WERI-Rb-1 (cell line): ENCODE measurements around the gene TNIK.
A peak's percentile ranks its signal among the peaks of the same experiment; 100 is the strongest.

ENCODE experiments used
- DNase-seq: peaks from one replicate; pipeline ENCODE4 v3.0.0-alpha.2; 2020
- H3K27ac ChIP-seq: fragments of 250-450 bp; sonication (Bioruptor Pico); 2 replicates; pipeline ENCODE4 v1.5.1; 2020; ENCODE audit warnings: mild to moderate bottlenecking, moderate library complexity
- H3K27me3 ChIP-seq: fragments of 250-450 bp; sonication (Bioruptor Pico); 2 replicates; pipeline ENCODE4 v1.5.1; 2021; ENCODE audit warnings: mild to moderate bottlenecking, low read depth, moderate library complexity; ENCODE audit not compliant: insufficient read depth, severe bottlenecking
- H3K36me3 ChIP-seq: fragments of 250-450 bp; sonication (Bioruptor Pico); 2 replicates; pipeline ENCODE4 v1.5.1; 2020; ENCODE audit warnings: mild to moderate bottlenecking, moderate library complexity
- H3K4me3 ChIP-seq: 2 replicates; pipeline ENCODE4 v1.5.1; 2011; ENCODE audit warnings: low read depth, mild to moderate bottlenecking, control low read depth, low read length
- H3K9me3 ChIP-seq: fragments of 250-450 bp; sonication (Bioruptor Pico); 2 replicates; pipeline ENCODE4 v1.5.1; 2021; ENCODE audit warnings: mild to moderate bottlenecking, moderate library complexity; ENCODE audit not compliant: severe bottlenecking
- TF ChIP-seq, protein P1 (sequence below): IDR thresholded peaks from 2 replicates; pipeline ENCODE4 v1.5.1; 2011; ENCODE audit warnings: low read depth, mild to moderate bottlenecking, control low read depth, inconsistent platforms, low read length

TNIK gene

DNA sequence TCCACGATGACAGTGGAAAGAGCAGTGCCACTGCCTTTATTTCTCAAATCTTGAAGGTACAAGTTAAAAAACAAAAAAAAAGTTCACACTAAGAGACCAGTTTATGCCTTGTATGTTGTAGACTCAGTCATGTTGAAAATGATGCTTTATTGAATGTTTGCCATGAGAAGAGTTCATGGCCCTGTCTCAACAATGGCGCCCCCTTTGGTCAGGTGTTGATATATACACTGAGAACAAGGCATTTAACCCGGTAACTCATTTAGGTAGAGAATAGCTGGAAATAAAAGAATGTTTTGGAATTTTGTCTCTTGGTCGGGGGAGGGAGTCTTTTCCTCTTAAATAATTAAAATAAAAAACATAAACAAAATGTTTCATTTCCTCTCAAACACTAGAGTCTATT lies 288.1 kb downstream of the TNIK start:
- no peaks in the 10 kb centered on the region for H3K27me3 ChIP-seq
- no peak overlapping the region for H3K27ac ChIP-seq
- H3K9me3 ChIP-seq, result no peaks in the 10 kb centered on the region
- DNase-seq, result no peak
- no peaks in the 10 kb centered on the region for H3K36me3 ChIP-seq
- TF ChIP-seq, protein P1, sequence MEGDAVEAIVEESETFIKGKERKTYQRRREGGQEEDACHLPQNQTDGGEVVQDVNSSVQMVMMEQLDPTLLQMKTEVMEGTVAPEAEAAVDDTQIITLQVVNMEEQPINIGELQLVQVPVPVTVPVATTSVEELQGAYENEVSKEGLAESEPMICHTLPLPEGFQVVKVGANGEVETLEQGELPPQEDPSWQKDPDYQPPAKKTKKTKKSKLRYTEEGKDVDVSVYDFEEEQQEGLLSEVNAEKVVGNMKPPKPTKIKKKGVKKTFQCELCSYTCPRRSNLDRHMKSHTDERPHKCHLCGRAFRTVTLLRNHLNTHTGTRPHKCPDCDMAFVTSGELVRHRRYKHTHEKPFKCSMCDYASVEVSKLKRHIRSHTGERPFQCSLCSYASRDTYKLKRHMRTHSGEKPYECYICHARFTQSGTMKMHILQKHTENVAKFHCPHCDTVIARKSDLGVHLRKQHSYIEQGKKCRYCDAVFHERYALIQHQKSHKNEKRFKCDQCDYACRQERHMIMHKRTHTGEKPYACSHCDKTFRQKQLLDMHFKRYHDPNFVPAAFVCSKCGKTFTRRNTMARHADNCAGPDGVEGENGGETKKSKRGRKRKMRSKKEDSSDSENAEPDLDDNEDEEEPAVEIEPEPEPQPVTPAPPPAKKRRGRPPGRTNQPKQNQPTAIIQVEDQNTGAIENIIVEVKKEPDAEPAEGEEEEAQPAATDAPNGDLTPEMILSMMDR, result peak; percentile 35
- no peak overlapping the region for H3K4me3 ChIP-seq

DNA sequence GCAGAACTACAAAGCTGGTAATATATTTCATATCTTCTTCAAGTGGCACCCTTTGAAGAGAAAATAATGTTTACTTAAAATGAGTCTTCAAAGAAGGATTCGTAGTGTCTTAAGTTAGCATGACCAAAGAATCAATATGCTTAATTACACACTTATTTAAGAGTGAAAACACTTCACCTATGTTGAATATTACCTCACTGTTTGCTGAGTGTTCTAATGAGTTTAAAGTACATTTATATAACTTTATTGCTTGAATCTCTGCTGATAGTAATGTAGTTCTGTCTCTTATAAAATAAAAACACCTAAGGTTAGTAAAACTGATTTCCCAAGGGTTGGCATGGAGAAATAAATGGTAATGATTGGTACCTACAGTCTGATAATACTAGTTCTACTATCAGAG lies 290.3 kb downstream of the TNIK start:
- Histone ChIP-seq H3K27ac (no peak overlapping the region), H3K4me3 (no peak overlapping the region), H3K36me3 (no peaks in the 10 kb centered on the region), H3K27me3 (no peaks in the 10 kb centered on the region), H3K9me3 (no peaks in the 10 kb centered on the region)
- TF ChIP-seq, protein P1, result no peak
- DNase-seq, result no peak

DNA sequence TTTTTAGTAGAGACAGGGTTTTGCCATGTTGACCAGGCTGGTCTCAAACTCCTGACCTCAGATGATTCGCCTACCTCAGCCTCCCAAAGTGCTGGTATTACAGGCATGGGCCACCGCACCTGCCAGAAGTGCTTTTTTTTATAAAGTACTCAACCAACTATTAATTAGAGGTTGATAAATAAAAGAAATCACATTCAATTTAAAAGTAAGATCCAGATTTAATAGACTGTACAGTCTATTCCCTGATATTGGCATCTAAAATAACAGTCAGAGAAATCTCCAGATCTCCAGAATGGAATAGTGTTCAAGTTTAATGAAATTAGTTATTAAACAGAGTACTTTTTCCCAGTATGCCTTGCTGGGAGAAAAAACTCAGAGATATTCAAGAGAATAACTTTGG lies 290.8 kb downstream of the TNIK start:
- no peak for DNase-seq
- Histone ChIP-seq H3K4me3 (no peak overlapping the region), H3K9me3 (no peaks in the 10 kb centered on the region), H3K36me3 (no peaks in the 10 kb centered on the region), H3K27ac (no peak overlapping the region), H3K27me3 (no peaks in the 10 kb centered on the region)
- TF ChIP-seq, protein P1, result no peak

DNA sequence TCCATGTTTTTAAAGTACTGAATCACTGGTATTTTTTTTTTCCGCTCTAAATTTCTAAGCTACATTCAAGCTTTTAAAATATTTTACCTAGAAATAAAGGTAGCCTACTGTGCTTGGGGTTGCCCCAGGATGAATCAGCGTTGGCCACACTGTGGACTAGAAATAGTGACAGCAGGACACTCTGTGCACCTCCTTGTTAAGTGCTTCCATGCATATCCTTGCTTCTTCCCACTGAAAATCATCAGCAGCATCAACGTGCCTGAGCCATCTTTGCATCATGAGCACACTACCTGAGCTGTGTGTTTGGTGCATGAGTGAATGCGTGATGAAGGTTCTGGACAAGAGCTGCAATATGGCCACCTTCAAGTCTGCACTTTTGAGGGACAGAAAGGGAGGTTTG lies 291.7 kb downstream of the TNIK start:
- TF ChIP-seq, protein P1, result no peak
- H3K4me3 ChIP-seq, result no peak overlapping the region
- no peak overlapping the region for H3K27ac ChIP-seq
- H3K36me3 ChIP-seq, result no peaks in the 10 kb centered on the region
- no peaks in the 10 kb centered on the region for H3K9me3 ChIP-seq
- no peaks in the 10 kb centered on the region for H3K27me3 ChIP-seq
- no peak for DNase-seq

DNA sequence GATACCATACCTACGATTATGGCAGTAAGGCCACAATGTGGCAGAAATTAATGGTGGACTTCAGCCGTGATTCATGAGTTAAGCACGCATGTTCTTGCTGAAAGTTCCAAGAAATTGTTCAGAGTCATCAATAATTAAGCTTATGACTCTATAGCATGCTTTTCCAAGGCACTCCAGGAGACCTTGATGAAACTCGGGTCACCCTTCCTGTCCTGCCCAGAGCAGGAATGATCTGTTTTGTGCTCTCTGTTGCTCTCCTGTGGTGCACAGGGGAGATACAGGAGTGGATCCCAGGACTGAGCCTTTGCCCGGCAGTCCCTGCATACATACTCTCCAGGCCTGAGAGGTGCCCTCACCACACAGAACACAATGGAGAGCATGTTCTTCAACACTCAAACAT lies 292.1 kb downstream of the TNIK start:
- TF ChIP-seq, protein P1, result peak; percentile 79
- H3K27me3 ChIP-seq, result no peaks in the 10 kb centered on the region
- no peaks in the 10 kb centered on the region for H3K36me3 ChIP-seq
- peaks cover 3% of the 10 kb centered on the region for H3K9me3 ChIP-seq
- no peak overlapping the region for H3K4me3 ChIP-seq
- peak; percentile 59 for DNase-seq
- H3K27ac ChIP-seq, result no peak overlapping the region

DNA sequence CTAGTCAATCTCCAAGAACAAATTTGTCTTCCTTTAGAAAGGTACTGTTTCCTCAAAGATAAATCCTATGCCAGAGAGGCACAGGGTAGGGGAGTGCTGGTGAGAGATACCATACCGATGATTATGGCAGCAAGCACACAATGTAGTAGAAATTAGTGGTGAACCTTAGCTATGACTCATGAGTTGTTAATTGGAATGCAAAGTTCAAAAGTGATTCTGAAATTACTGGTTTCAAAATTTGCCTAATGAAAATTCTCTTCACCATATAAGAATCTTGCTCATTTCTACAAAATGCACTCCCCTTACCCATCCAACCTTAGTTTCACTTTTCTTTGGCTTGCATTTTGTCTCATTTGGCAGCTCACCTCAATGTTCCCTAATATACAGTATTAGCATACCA lies 294.2 kb downstream of the TNIK start:
- H3K4me3 ChIP-seq, result no peak overlapping the region
- no peaks in the 10 kb centered on the region for H3K27me3 ChIP-seq
- no peak for DNase-seq
- no peak overlapping the region for H3K27ac ChIP-seq
- H3K36me3 ChIP-seq, result 0 out of 2 replicates have a peak, but pooled peaks cover 3% of the 10 kb centered on the region
- TF ChIP-seq, protein P1, result no peak
- H3K9me3 ChIP-seq, result peaks cover 11% of the 10 kb centered on the region
